ENCODE results near the gene PNKD.

Gene PNKD

DNA sequence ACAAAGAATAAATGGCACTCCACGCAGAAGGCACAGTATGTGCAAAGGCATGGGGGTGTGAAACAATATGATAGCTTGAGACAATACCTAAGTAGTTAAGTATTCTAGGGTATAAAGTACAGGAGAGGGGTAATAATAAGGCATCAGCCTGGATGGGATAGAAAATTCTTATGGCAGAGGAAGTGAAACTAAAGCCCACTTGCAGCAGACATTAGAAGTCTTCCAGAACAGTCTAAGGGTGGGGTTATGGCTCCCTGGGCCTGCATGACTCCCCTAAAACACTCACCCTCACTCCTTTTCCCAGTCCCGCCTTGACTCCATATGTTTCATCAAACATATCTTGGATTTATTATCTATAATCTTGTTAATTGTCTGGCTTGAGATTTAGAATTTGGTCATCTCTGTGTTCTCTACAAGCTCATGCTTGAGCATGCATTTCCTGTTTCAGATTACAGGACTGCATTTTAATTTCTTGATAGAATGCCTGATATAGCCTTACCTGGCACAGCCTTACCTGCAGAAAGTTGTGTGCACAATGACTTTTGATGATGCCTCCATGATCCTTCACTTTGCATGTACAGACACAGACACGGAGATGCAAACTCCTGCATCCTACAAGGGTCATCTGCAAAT lies 50.5 kb downstream of the PNKD start:
- DNase-seq = no peak

- peak; percentile 77 for DNase-seq
These were observed 52.6 kb downstream of the PNKD start for GRCh38 chr2:218322768-218323525.

GRCh38 chr2:218323526-218324472 lies 53.5 kb downstream of the PNKD start:
- DNase-seq = peak; percentile 39

DNA sequence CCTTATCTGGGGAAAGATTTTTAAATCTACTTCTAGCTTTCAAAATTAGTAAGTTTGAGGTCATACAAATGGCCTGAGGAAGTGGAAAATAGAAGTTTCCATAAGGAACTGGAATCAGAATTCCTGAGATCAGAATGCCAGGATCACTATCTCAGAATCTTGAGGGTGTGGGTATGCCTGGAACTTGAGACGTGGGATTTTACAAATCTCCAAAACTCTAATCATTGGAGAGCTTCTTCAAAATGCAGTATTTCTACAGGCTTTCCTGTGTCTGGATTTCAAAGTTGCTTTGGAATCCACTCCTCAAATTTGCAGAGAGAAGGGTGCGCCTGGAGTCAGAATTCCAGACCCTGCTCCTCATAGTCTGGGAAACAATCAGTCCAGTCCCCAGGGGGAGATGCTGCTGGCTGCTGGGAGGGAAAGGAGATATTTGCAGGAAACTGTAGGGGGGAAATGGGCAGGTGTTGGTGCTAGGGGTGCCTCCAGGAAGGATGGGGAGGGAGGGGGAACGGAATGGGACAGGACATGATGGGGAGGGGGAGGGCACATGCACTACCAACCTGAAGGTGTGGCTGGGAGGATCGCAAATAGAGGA lies 55.3 kb downstream of the PNKD start:
- no peak for DNase-seq

DNA sequence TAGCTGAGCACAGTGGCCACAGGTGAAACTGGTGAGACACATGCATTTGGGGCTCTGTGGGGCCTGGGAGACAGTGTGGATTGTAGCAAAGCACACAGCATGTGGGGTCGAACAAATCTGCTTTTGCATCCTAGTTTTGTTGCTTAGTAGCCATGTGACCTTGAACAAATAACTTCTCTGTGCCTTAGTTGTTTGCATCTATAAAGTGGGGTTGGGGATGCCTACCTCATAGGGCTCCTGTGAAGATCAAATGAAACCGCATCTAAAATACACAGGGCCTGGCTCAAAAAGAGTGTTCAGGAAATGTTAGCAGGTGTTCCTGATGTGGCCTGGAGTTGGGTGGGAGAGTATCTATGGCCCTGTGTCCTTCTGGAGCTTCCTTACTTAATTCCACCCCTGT lies 56.0 kb downstream of the PNKD start:
- no peak for DNase-seq

- DNase-seq = peak; percentile 12
These were observed 57.3 kb downstream of the PNKD start for GRCh38 chr2:218327451-218328210.

DNA sequence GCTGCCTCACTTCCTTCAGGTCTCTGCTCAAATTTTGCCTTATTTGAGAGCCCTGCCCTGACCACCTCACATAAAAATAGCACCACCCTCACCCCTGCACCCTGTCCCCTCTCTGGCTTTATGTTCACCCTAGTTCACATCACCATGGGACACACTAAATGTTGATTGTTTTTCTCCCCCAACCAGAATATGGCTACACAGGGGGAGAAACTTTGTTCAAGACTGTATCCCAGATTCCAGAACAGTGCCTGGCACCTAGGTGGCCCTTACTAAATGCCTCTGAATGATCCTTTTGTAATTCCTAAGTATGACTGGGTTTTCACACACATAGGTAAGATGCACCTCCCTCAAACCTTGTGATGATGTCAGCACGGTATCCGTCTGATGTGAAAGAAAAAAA lies 58.0 kb downstream of the PNKD start:
- DNase-seq = no peak

GRCh38 chr2:218329027-218329825 lies 58.9 kb downstream of the PNKD start:
- DNase-seq = no peak

GRCh38 chr2:218329826-218330593 lies 59.7 kb downstream of the PNKD start:
- no peak for DNase-seq

DNA sequence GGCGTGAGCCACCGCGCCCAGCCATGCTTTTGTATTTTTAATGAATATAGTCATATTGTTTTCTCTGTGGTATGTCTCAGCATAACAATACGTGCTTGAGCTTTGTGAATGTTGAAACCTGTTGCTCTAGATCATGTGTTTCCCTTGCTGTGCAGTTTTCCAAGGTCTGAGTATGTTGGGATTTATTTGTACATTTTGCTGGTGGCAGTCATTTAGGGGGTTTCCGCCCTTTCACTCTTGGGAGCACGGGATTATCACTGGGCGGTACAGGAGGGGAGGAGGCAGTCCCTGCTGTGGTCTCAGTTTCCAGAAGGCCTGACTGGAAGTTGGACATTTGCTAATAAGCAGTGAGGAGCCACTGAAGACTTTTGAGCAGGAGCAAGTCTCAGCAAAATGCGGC lies 61.4 kb downstream of the PNKD start:
- no peak for DNase-seq

GRCh38 chr2:218332288-218332687 lies 62.0 kb downstream of the PNKD start:
- peak; percentile 37 for DNase-seq

DNA sequence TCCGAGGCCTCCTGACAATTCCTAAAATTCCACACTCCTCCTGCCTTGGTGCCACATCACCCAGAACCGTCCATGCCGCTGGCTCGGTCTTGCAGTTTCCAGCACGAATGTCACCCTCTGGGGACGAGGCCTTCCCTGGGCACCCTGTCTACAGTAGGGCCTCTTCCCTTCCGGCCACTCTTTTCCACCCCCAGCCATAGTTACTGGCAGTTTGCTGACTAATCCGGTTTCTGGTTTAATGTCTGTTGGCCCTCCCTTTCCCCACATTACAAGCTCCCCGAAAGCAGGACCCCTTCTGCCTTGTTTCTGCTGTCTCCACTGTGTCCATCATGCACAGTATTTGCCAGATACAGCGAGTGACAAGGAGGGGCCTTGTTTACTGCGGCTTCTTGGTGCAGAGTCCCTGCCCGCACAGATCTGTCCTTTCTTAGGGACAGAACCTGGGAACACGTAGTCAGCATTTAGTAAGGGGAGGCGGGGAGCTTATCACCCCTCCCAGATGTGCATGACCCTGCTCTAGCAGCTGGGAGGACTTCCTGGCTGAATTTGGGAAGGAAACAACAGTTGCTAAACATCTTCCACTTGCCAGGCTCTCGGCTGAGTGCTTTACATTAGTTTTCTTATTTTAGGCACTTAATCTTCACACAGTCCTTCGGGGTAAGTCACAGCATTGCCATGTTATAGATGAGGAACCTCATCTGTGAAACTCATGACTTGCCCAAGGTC lies 62.8 kb downstream of the PNKD start:
- DNase-seq = peak; percentile 87

DNA sequence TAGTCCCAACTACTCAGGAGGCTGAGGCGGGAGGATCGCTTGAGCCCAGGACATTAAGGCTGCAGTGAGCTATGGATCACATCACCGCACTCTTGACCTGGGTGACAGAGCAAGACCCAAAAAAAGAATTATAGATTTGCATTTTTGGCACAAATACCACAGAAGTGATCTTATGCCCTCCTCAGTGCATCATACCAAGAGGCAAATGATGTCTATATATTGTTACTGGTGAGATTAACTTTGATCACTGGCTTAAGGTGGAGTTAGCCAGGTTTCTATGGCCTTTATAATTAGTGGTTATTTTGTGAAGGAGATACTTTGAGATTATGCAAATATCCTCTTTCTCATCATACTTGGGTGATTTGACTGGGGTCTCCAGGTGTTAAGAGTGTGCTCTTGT lies 64.2 kb downstream of the PNKD start:
- no peak for DNase-seq

DNA sequence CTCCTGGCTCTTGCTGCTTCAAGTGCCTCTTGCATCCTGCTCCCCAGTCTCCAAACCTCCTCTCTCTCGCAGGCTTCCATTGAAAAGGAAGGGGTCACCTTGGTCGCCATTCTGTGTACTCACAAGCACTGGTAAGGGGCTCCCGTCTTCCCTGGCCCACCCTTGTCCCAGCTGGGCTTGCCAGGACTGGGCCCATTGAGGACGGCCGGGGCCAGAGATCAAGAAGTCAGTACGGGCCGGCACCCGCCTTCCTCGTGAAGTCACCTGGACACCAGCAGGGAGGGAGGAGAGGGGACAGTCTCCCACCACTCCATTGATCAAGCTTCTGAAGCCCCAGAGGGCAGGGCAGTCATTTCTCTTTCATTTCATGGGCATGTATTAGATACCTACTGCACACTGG lies 70.3 kb downstream of the PNKD start:
- DNase-seq = no peak

DNA sequence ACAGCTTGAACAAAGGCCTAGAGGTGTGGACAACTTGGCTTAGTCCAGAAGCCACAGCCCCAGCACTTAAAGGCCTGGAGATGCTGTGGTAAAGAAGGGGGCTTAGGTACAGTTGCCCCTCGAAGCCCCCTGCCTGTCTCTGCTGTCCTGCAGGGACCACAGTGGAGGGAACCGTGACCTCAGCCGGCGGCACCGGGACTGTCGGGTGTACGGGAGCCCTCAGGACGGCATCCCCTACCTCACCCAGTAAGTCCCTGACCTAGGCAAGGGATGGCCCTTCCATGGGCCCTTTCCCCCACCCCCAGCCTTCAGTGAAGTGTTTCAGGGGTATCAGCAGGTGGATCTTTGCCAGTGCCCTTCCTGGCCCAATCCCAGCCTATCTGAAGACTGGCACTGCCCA lies 71.1 kb downstream of the PNKD start:
- no peak for DNase-seq

DNA sequence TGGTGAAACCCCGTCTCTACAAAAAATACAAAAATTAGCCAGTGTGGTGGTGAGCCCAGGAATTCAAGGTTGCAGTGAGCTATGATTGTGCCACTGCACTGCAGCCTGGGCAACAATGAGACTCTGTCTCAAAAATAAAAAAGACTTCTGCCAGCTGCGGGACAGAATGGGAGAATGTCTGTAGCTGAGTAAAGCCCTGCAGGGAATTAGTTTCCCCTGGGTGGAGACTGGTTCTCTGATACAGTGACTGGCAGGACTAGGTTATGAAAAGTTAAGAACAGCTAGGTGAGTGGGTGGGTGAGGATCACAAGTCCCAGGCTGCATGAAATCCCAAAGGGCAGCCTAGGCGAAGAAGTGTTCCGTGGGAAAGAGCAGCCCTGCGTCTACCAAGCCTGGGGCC lies 72.5 kb downstream of the PNKD start:
- no peak for DNase-seq

- DNase-seq = no peak
These were observed 73.3 kb downstream of the PNKD start for GRCh38 chr2:218343591-218343990.

GRCh38 chr2:218344090-218344754 lies 73.9 kb downstream of the PNKD start:
- no peak for DNase-seq

GRCh38 chr2:218344755-218345417 lies 74.6 kb downstream of the PNKD start:
- no peak for DNase-seq
